ENCODE measurements around the gene GFRA4. TPM values are rescaled to one million over a fixed set of nuclear protein-coding genes. Genes with fewer than 3 reads are reported as not detected.

Gene GFRA4
- total RNA-seq, 1 experiment from 2014 or later, result not detected

- Histone ChIP-seq H4K20me1 (ENCODE audit: insufficient read depth) (no peaks in the 10 kb centered on the region), H3K79me2 (ENCODE audit: insufficient read depth, low read length) (no peaks in the 10 kb centered on the region), H3K27ac (ENCODE audit: low read depth, low read length) (no peak overlapping the region), H3K4me3 (replicated peaks in 1 of 2; ENCODE audit: low read depth in 1 of 2, low read length in 2 of 2) (no peak overlapping the region), H3K4me2 (ENCODE audit: low read length) (no peak overlapping the region), H3K9me3 (ENCODE audit: control insufficient read depth in 1 of 2, insufficient read depth in 1 of 2, low read depth in 1 of 2, low read length in 2 of 2) (no peaks in the 10 kb centered on the region), H3K9me2 (ENCODE audit: insufficient read depth) (no peaks in the 10 kb centered on the region), H2AFZ (ENCODE audit: low read depth, low read length, poor library complexity, severe bottlenecking) (no peak overlapping the region), H3K9ac (ENCODE audit: low read length) (no peak overlapping the region), H3K4me1 (ENCODE audit: control insufficient read depth in 1 of 2, insufficient read depth in 2 of 2, low read length in 2 of 2) (peaks cover 0 to 8% of the 10 kb centered on the region in 2 experiments; a peak in 2 of 4 replicates), H3K27me3 (ENCODE audit: insufficient read depth, low read length) (no peaks in the 10 kb centered on the region), H3K36me3 (ENCODE audit: control insufficient read depth in 1 of 2, insufficient read depth in 2 of 2, low read length in 2 of 2) (no peaks in the 10 kb centered on the region)
- RAD21 ChIA-PET (ENCODE audit: low non-redundant PET in 1 of 2, low total read pairs in 2 of 2, uncharacterized antibody in 2 of 2, unreplicated experiment in 2 of 2), result no interaction called here
- CTCF ChIA-PET, result interaction anchor here (1.1 kb wide), 1 partner anchor 9 kb away, joined by 3 read pairs; the partner anchor contains the start of gene SIGLEC1
- TF ChIP-seq MAX (IDR thresholded peaks at IDR 0.05), result no peak
- no peak for TF ChIP-seq TCF7L2 (IDR thresholded peaks at IDR 0.05; ENCODE audit: borderline replicate concordance, extremely low read depth, insufficient read depth, insufficient read length)
- TF ChIP-seq, protein P1, sequence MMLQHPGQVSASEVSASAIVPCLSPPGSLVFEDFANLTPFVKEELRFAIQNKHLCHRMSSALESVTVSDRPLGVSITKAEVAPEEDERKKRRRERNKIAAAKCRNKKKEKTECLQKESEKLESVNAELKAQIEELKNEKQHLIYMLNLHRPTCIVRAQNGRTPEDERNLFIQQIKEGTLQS (IDR thresholded peaks at IDR 0.05), result no peak
- no peak for TF ChIP-seq REST (IDR thresholded peaks at IDR 0.05; ENCODE audit: low read depth)
- TF ChIP-seq YY1 (IDR thresholded peaks at IDR 0.05; ENCODE audit: extremely low read depth, insufficient replicate concordance, low read depth, low read length), result no peak
- no peak for TF ChIP-seq ZFX (IDR thresholded peaks at IDR 0.05)
- no peak for TF ChIP-seq SRF (IDR thresholded peaks at IDR 0.05; ENCODE audit: low read depth)
- no peak for TF ChIP-seq ZNF274 (IDR thresholded peaks at IDR 0.05; ENCODE audit: low read depth, low read length)
- TF ChIP-seq CBX3 (IDR thresholded peaks at IDR 0.05; ENCODE audit: low read depth), result no peak
- TF ChIP-seq EGR1 (IDR thresholded peaks at IDR 0.05; ENCODE audit: low read depth), result no peak
- no peak for TF ChIP-seq ZBTB33 (IDR thresholded peaks at IDR 0.05; ENCODE audit: extremely low read depth, insufficient replicate concordance, low read length)
- TF ChIP-seq SIN3A (IDR thresholded peaks at IDR 0.05; ENCODE audit: low read depth), result no peak
- TF ChIP-seq EZH2 (IDR thresholded peaks at IDR 0.05), result no peak
- no peak for TF ChIP-seq FOSL1 (IDR thresholded peaks at IDR 0.05; ENCODE audit: low read depth)
- no peak for TF ChIP-seq EZH2phosphoT487 (IDR thresholded peaks at IDR 0.05; ENCODE audit: borderline replicate concordance)
- no peak for TF ChIP-seq JUND (IDR thresholded peaks at IDR 0.05)
- TF ChIP-seq CEBPB (IDR thresholded peaks at IDR 0.05; ENCODE audit: low read depth), result no peak
- TF ChIP-seq ELF1 (IDR thresholded peaks at IDR 0.05; ENCODE audit: borderline replicate concordance, low read depth), result no peak
- TF ChIP-seq RAD21 (IDR thresholded peaks at IDR 0.05; ENCODE audit: low read depth), result no peak
- intact Hi-C loops (cut with micrococcal nuclease), result no loop called here
- POLR2A ChIA-PET, result no interaction called here
- no peak for ATAC-seq
- no peak for DNase-seq (ENCODE audit: low read depth, low spot score)
- no TSS peak for BruUV-seq (replicated peaks)
Observed at GRCh38 chr20:3704087-3704486, 40.9 kb upstream of the GFRA4 start.
